H1 (cell line): ENCODE results near the gene ABHD6. TPM values are rescaled to one million over a fixed set of nuclear protein-coding genes. Genes with fewer than 3 reads are reported as not detected.

Experiments
- CTCF ChIA-PET: fragments of 300-600 bp; sonication (Branson Sonifier 250); formaldehyde crosslinking; loops from one replicate; lab custom pipeline; 2021; ENCODE audit not compliant: partially characterized antibody; lab: Charles Lee
- POLR2A ChIA-PET: fragments of 300-600 bp; sonication (Branson Sonifier 250); formaldehyde crosslinking; loops from one replicate; lab custom pipeline; 2021; ENCODE audit warnings: inconsistent platforms; ENCODE audit not compliant: partially characterized antibody; lab: Charles Lee
- DNase-seq, 2 experiments: peaks; one replicate each; pipeline versions ENCODE4 v3.0.0 to v3.0.0-alpha.2; 2010 to 2022; ENCODE audit warnings: low spot score in 2 of 2, low read depth in 1 of 2, mixed read lengths in 1 of 2
- FAIRE-seq: peaks from 2 replicates; lab custom pipeline; 2011; peaks lifted over from hg19 to GRCh38; lab: Jason Lieb, UNC
- H2AFZ ChIP-seq: 2 replicates; pipeline ENCODE4 v1.8.1; 2012; ENCODE audit warnings: low read length, inconsistent platforms
- H2AK5ac ChIP-seq: 2 replicates; pipeline ENCODE4 v1.6.1; 2013; ENCODE audit warnings: low read depth, low read length
- H2BK120ac ChIP-seq: replicated peaks from 2 replicates; pipeline ENCODE3; 2013; ENCODE audit warnings: low read depth, low read length, inconsistent platforms
- H2BK12ac ChIP-seq: 2 replicates; pipeline ENCODE4 v1.6.1; 2013; ENCODE audit warnings: low read depth, low read length
- H2BK15ac ChIP-seq: 2 replicates; pipeline ENCODE4 v1.6.1; 2013; ENCODE audit warnings: low read length
- H2BK20ac ChIP-seq: 2 replicates; pipeline ENCODE4 v1.6.1; 2013; ENCODE audit warnings: low read length
- H2BK5ac ChIP-seq: 2 replicates; pipeline ENCODE4 v1.6.1; 2013; ENCODE audit warnings: low read depth, low read length
- H3K14ac ChIP-seq: 2 replicates; pipeline ENCODE4 v1.6.1; 2013; ENCODE audit warnings: inconsistent platforms; ENCODE audit not compliant: insufficient read length
- H3K18ac ChIP-seq: 2 replicates; pipeline ENCODE4 v1.6.1; 2013; ENCODE audit warnings: low read length; ENCODE audit errors: extremely low read depth
- H3K23ac ChIP-seq: 2 replicates; pipeline ENCODE4 v1.6.1; 2013; ENCODE audit warnings: inconsistent platforms; ENCODE audit not compliant: insufficient read length
- H3K23me2 ChIP-seq: 2 replicates; pipeline ENCODE4 v1.6.1; 2013; ENCODE audit warnings: low read depth, low read length
- H3K27ac ChIP-seq: 2 replicates; pipeline ENCODE4 v1.6.1; 2011; ENCODE audit warnings: low read depth, low read length, inconsistent platforms
- H3K27me3 ChIP-seq, 4 experiments: replicated peaks in 1 of 4; 1 replicate in 1 of 4; 2 replicates in 3 of 4; pipeline versions ENCODE4 v1.6.1 to v1.8.1; 2011 to 2013; ENCODE audit warnings: low read length in 3 of 4, mild to moderate bottlenecking in 3 of 4, inconsistent platforms in 2 of 4, mixed read lengths in 2 of 4, moderate library complexity in 1 of 4; ENCODE audit not compliant: control insufficient read depth in 3 of 4, insufficient read depth in 3 of 4; ENCODE audit errors: extremely low read depth in 1 of 4
- H3K36me3 ChIP-seq, 4 experiments: 2 replicates each; pipeline versions ENCODE4 v1.6.1 to v1.8.1; 2011 to 2013; ENCODE audit warnings: mild to moderate bottlenecking in 4 of 4, low read length in 3 of 4, moderate library complexity in 2 of 4, control low read depth in 1 of 4, inconsistent platforms in 1 of 4; ENCODE audit not compliant: insufficient read depth in 4 of 4, control insufficient read depth in 2 of 4
- H3K4ac ChIP-seq: replicated peaks from 2 replicates; pipeline ENCODE3; 2013; ENCODE audit warnings: low read length, low read depth, mixed read lengths, inconsistent platforms; ENCODE audit not compliant: insufficient read length
- H3K4me1 ChIP-seq, 4 experiments: replicated peaks in 1 of 4; 1 replicate in 1 of 4; 2 replicates in 3 of 4; pipeline versions ENCODE4 v1.6.1 to v1.8.1; 2011 to 2013; ENCODE audit warnings: low read length in 3 of 4, inconsistent platforms in 2 of 4, mixed read lengths in 1 of 4; ENCODE audit not compliant: insufficient read depth in 4 of 4, control insufficient read depth in 3 of 4
- H3K4me2 ChIP-seq, 2 experiments: 2 replicates each; pipeline versions ENCODE4 v1.6.1 to v1.8.1; 2011 to 2013; ENCODE audit warnings: low read depth in 2 of 2, low read length in 2 of 2, control low read depth in 1 of 2, inconsistent platforms in 1 of 2, mild to moderate bottlenecking in 1 of 2; ENCODE audit not compliant: insufficient read depth in 1 of 2
- H3K4me3 ChIP-seq, 4 experiments: fragments of 200-600, 300-600 bp in 1 of 4; sonication (generic), shearing (Covaris generic), sonication (Bioruptor Twin) in 1 of 4; 2 replicates each; pipeline versions ENCODE4 v1.5.1 to v1.8.1; 2011 to 2016; ENCODE audit warnings: low read length in 4 of 4, low read depth in 3 of 4, control low read depth in 2 of 4, inconsistent platforms in 2 of 4, mild to moderate bottlenecking in 2 of 4, mixed read lengths in 1 of 4, moderate library complexity in 1 of 4; ENCODE audit not compliant: insufficient read depth in 2 of 4; ENCODE audit errors: extremely low read depth in 1 of 4
- H3K56ac ChIP-seq: replicated peaks from 2 replicates; pipeline ENCODE3; 2013; ENCODE audit warnings: low read depth, mild to moderate bottlenecking, mixed read lengths, low read length, inconsistent platforms; ENCODE audit not compliant: insufficient read length
- H3K79me1 ChIP-seq: 2 replicates; pipeline ENCODE4 v1.6.1; 2013; ENCODE audit warnings: low read depth, low read length, control low read depth
- H3K79me2 ChIP-seq, 2 experiments: 2 replicates each; pipeline versions ENCODE4 v1.6.1 to v1.8.1; 2012 to 2013; ENCODE audit warnings: low read length in 2 of 2, mild to moderate bottlenecking in 2 of 2, inconsistent platforms in 1 of 2; ENCODE audit not compliant: insufficient read depth in 2 of 2, control insufficient read depth in 1 of 2
- H3K9ac ChIP-seq, 4 experiments: replicated peaks in 1 of 4; 1 replicate in 1 of 4; 2 replicates in 3 of 4; pipeline versions ENCODE4 v1.6.1 to v1.8.1; 2011 to 2013; ENCODE audit warnings: low read depth in 3 of 4, low read length in 3 of 4, control low read depth in 2 of 4, mild to moderate bottlenecking in 2 of 4, moderate library complexity in 2 of 4, inconsistent platforms in 1 of 4; ENCODE audit errors: extremely low read depth in 1 of 4
- H3K9me3 ChIP-seq, 2 experiments: 2 replicates each; pipeline versions ENCODE4 v1.6.1 to v1.8.1; 2012 to 2013; ENCODE audit warnings: mild to moderate bottlenecking in 2 of 2, moderate library complexity in 2 of 2, control low read depth in 1 of 2, inconsistent platforms in 1 of 2, low read depth in 1 of 2, low read length in 1 of 2, mixed read lengths in 1 of 2; ENCODE audit not compliant: insufficient read depth in 2 of 2
- H4K20me1 ChIP-seq, 2 experiments: replicated peaks in 1 of 2; 2 replicates each; pipeline versions ENCODE3 to v1.8.1; 2011 to 2013; ENCODE audit warnings: inconsistent platforms in 2 of 2, low read length in 2 of 2, mild to moderate bottlenecking in 1 of 2; ENCODE audit not compliant: insufficient read depth in 2 of 2, control insufficient read depth in 1 of 2
- H4K5ac ChIP-seq: 2 replicates; pipeline ENCODE4 v1.6.1; 2013; ENCODE audit warnings: low read length, low read depth, mixed read lengths, inconsistent platforms; ENCODE audit not compliant: insufficient read length
- H4K8ac ChIP-seq: 2 replicates; pipeline ENCODE4 v1.8.0; 2013; ENCODE audit warnings: mild to moderate bottlenecking, moderate library complexity, low read length, inconsistent platforms; ENCODE audit not compliant: insufficient read depth; ENCODE audit errors: extremely low read depth
- H4K91ac ChIP-seq: replicated peaks from 2 replicates; pipeline ENCODE3; 2013; ENCODE audit warnings: low read length, mixed read lengths, inconsistent platforms; ENCODE audit not compliant: insufficient read length
- EP300 ChIP-seq, 2 experiments: IDR thresholded peaks; 1 replicate in 1 of 2; 2 replicates in 1 of 2; pipeline ENCODE4 v1.6.1; 2011 to 2012; ENCODE audit warnings: low read depth in 2 of 2, low read length in 2 of 2, mild to moderate bottlenecking in 2 of 2, borderline replicate concordance in 1 of 2, inconsistent platforms in 1 of 2, moderate library complexity in 1 of 2
- NRF1 ChIP-seq: IDR thresholded peaks from 2 replicates; pipeline ENCODE4 v1.6.1; 2011; ENCODE audit warnings: mild to moderate bottlenecking, low read depth, low read length, improper control_type of control experiment
- POLR2A ChIP-seq, 2 experiments: IDR thresholded peaks; 1 replicate in 1 of 2; 2 replicates in 1 of 2; pipeline ENCODE4 v1.6.1; 2011; ENCODE audit warnings: low read depth in 2 of 2, low read length in 2 of 2, mild to moderate bottlenecking in 2 of 2; ENCODE audit errors: control extremely low read depth in 1 of 2
- TAF1 ChIP-seq: IDR thresholded peaks from 2 replicates; pipeline ENCODE4 v1.6.1; 2011; ENCODE audit warnings: mild to moderate bottlenecking, low read depth, low read length
- TAF7 ChIP-seq: optimal IDR thresholded peaks from 2 replicates; pipeline ENCODE3; 2011; ENCODE audit warnings: low read depth, mild to moderate bottlenecking, inconsistent platforms, low read length, moderate library complexity, borderline replicate concordance
- WGBS, 2 experiments: shearing (Covaris generic) in 1 of 2; methylation state at CpG; one replicate each; pipeline versions ENCODE4 v1.1.6 to v1.1.7; 2013 to 2015; ENCODE audit warnings: low lambda C conversion rate in 2 of 2, mixed read lengths in 2 of 2, inconsistent platforms in 1 of 2, low coverage in 1 of 2, missing lambda C conversion rate in 1 of 2; ENCODE audit not compliant: insufficient replicate concordance in 2 of 2, insufficient coverage in 1 of 2, insufficient read length in 1 of 2; ENCODE audit errors: extremely low coverage in 1 of 2, missing lambda C conversion rate in 1 of 2; 5-methylcytosine and 5-hydroxymethylcytosine counted together
- polyA plus RNA-seq, 7 experiments: library from polyadenylated mRNA; depleted of rRNA in 3 of 7; stranded (reverse) in 5 of 7; unstranded in 2 of 7; fragments of >200 nt in 5 of 7; fragments of 200-250 nt in 2 of 7; gene quantifications; 1 replicate in 5 of 7; 2 replicates in 1 of 7; 4 replicates in 1 of 7; pipeline versions ENCODE4 v1.2.1 to v1.2.3, GENCODE V29; 2011 to 2013; ENCODE audit warnings: missing spikeins in 2 of 7, mixed read lengths in 2 of 7
- total RNA-seq: library from RNA; stranded (reverse); fragmentation: NEBNext Ultra II Directional; extraction: Animal tissue kit (Norgen Biotek cat#: 25700); gene quantifications from 2 replicates; pipeline ENCODE4 v1.2.1, GENCODE V29; 2021

ABHD6 gene
- total and polyA plus RNA-seq, 2 of the 8 experiments (the other 6 are each of a cell fraction or from before 2014, with no cell fraction given) = 5.9 to 6.6 TPM

DNA sequence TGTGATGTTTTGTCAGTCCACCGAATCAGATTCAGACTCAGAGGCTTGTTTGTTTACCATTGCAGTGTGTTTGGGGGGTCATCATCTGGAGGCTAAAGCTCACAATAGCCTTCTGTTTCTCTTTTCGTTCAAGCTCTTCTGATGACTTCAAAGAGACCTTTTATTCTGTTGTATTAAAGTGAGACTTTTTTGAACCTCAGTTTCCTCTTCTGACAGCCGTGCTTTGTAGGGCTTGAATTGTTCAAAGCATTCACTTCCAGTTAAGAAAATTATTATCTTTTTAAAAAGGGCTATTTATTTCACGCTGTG is 96.4 kb downstream of the ABHD6 start:
- DNase-seq = no peak
- Histone ChIP-seq H3K18ac (no peak overlapping the region), H2BK5ac (no peak overlapping the region), H3K4ac (no peak overlapping the region), H3K56ac (no peak overlapping the region), H3K4me3 (peak overlapping the region in 2 of 4 experiments; percentile 49 to 65; a peak in 4 of 8 replicates), H3K79me1 (no peaks in the 10 kb centered on the region), H3K4me2 (peak overlapping the region; percentile 64 to 94), H2AFZ (no peak overlapping the region), H2BK15ac (no peak overlapping the region), H3K23me2 (peaks cover 7% of the 10 kb centered on the region; the same call in 1 of the 2 replicates), H4K5ac (no peak overlapping the region)
- CTCF ChIA-PET = interaction anchor here (1.0 to 3.9 kb wide), 6 partner anchors 9 to 81 kb away, joined by 3 to 15 read pairs (median 5); partner anchors contain the start of genes HTD2 and RPP14
- 65% methylated on average over 4 of the region's 4 CpGs; no CpG with 5 or more reads in 1 of the 2 experiments for WGBS, 2 experiments
- TF ChIP-seq EP300 (IDR thresholded peaks at IDR 0.05; ENCODE audit: borderline replicate concordance in 1 of 2, low read depth in 2 of 2, low read length in 2 of 2) (no peak), NRF1 (no peak), TAF7 (no peak), TAF1 (no peak), POLR2A (IDR thresholded peaks at IDR 0.05; ENCODE audit: control extremely low read depth in 1 of 2, low read depth in 2 of 2, low read length in 2 of 2) (no peak)
- TF ChIP-seq, all 59 proteins: peak for 0
- Histone ChIP-seq H2BK20ac (no peak overlapping the region), H3K14ac (no peak overlapping the region), H3K9me3 (no peaks in the 10 kb centered on the region), H3K27ac (no peak overlapping the region), H3K23ac (no peak overlapping the region), H4K8ac (no peak overlapping the region), H2BK12ac (no peak overlapping the region), H2AK5ac (no peak overlapping the region), H4K20me1 (no peaks in the 10 kb centered on the region), H2BK120ac (no peak overlapping the region), H3K9ac (no peak overlapping the region), H3K4me1 (0 out of 7 replicates have a peak, but pooled peaks cover 0 to 4% (median 0%) of the 10 kb centered on the region in 4 experiments), H3K79me2 (no peaks in the 10 kb centered on the region), H3K27me3 (peaks cover 0 to 16% (median 8%) of the 10 kb centered on the region in 4 experiments; a peak in 5 of 7 replicates), H3K36me3 (no peaks in the 10 kb centered on the region), H4K91ac (no peak overlapping the region)
- POLR2A ChIA-PET = interaction anchor here (1.1 to 1.5 kb wide), 4 partner anchors 12 to 100 kb away, joined by 3 to 7 read pairs (median 4); no protein-coding TSS in a partner anchor
- FAIRE-seq = no peak
